ENCODE results near the gene CASP10.

The CASP10 gene

GRCh38 chr2:201261906-201262305 is 79.0 kb downstream of the CASP10 start:
- no peak overlapping the region for H3K27ac ChIP-seq (ENCODE audit: poor library complexity, severe bottlenecking)
- no peak for TF ChIP-seq CTCF (IDR thresholded peaks at IDR 0.05; ENCODE audit: poor library complexity, severe bottlenecking)
- ATAC-seq (ENCODE audit: low read depth), result no peak

GRCh38 chr2:201262718-201263117 is 79.8 kb downstream of the CASP10 start:
- H3K27ac ChIP-seq (ENCODE audit: poor library complexity, severe bottlenecking), result no peak overlapping the region
- H3K4me1 ChIP-seq (ENCODE audit: insufficient read depth, poor library complexity, severe bottlenecking), result peaks cover 31% of the 10 kb centered on the region
- ATAC-seq (ENCODE audit: low read depth) (no peak), DNase-seq (ENCODE audit: low spot score) (no peak)
- TF ChIP-seq CTCF (IDR thresholded peaks at IDR 0.05; ENCODE audit: poor library complexity, severe bottlenecking), result no peak
- no peaks in the 10 kb centered on the region for H3K9me3 ChIP-seq (ENCODE audit: severe bottlenecking)
- H3K4me3 ChIP-seq (ENCODE audit: severe bottlenecking), result no peak overlapping the region
- H3K36me3 ChIP-seq (ENCODE audit: low read depth), result no peaks in the 10 kb centered on the region; the same call in 1 of the 2 replicates
- no peaks in the 10 kb centered on the region for H3K27me3 ChIP-seq (ENCODE audit: insufficient read depth, poor library complexity, severe bottlenecking)

More at GRCh38 chr2:201261906-201262305, 79.0 kb downstream of the CASP10 start:
- no peaks in the 10 kb centered on the region for H3K9me3 ChIP-seq (ENCODE audit: severe bottlenecking)
- peaks cover 31% of the 10 kb centered on the region for H3K4me1 ChIP-seq (ENCODE audit: insufficient read depth, poor library complexity, severe bottlenecking)
- no peaks in the 10 kb centered on the region for H3K27me3 ChIP-seq (ENCODE audit: insufficient read depth, poor library complexity, severe bottlenecking)
- DNase-seq (ENCODE audit: low spot score), result no peak
- H3K4me3 ChIP-seq (ENCODE audit: severe bottlenecking), result no peak overlapping the region
- H3K36me3 ChIP-seq (ENCODE audit: low read depth), result no peaks in the 10 kb centered on the region; the same call in 1 of the 2 replicates

- Histone ChIP-seq H3K27ac (ENCODE audit: poor library complexity, severe bottlenecking) (no peak overlapping the region), H3K27me3 (ENCODE audit: insufficient read depth, poor library complexity, severe bottlenecking) (no peaks in the 10 kb centered on the region), H3K9me3 (ENCODE audit: severe bottlenecking) (no peaks in the 10 kb centered on the region), H3K4me3 (ENCODE audit: severe bottlenecking) (no peak overlapping the region), H3K36me3 (ENCODE audit: low read depth) (no peaks in the 10 kb centered on the region; the same call in 1 of the 2 replicates), H3K4me1 (ENCODE audit: insufficient read depth, poor library complexity, severe bottlenecking) (peaks cover 29% of the 10 kb centered on the region)
- no peak for ATAC-seq (ENCODE audit: low read depth)
- DNase-seq (ENCODE audit: low spot score), result no peak
- TF ChIP-seq CTCF (IDR thresholded peaks at IDR 0.05; ENCODE audit: poor library complexity, severe bottlenecking), result no peak
Observed at GRCh38 chr2:201263779-201264178, 80.8 kb downstream of the CASP10 start.

- ATAC-seq (ENCODE audit: low read depth) (no peak), DNase-seq (ENCODE audit: low spot score) (no peak)
- Histone ChIP-seq H3K27me3 (ENCODE audit: insufficient read depth, poor library complexity, severe bottlenecking) (no peaks in the 10 kb centered on the region), H3K9me3 (ENCODE audit: severe bottlenecking) (no peaks in the 10 kb centered on the region), H3K4me3 (ENCODE audit: severe bottlenecking) (no peak overlapping the region), H3K27ac (ENCODE audit: poor library complexity, severe bottlenecking) (no peak overlapping the region), H3K36me3 (ENCODE audit: low read depth) (peaks cover 6% of the 10 kb centered on the region), H3K4me1 (ENCODE audit: insufficient read depth, poor library complexity, severe bottlenecking) (peaks cover 21% of the 10 kb centered on the region)
- no peak for TF ChIP-seq CTCF (IDR thresholded peaks at IDR 0.05; ENCODE audit: poor library complexity, severe bottlenecking)
Observed at GRCh38 chr2:201264472-201265173, 81.7 kb downstream of the CASP10 start.

GRCh38 chr2:201266629-201267028 is 83.7 kb downstream of the CASP10 start:
- H3K9me3 ChIP-seq (ENCODE audit: severe bottlenecking), result no peaks in the 10 kb centered on the region
- ATAC-seq (ENCODE audit: low read depth), result no peak
- H3K4me1 ChIP-seq (ENCODE audit: insufficient read depth, poor library complexity, severe bottlenecking), result peaks cover 4% of the 10 kb centered on the region
- H3K27me3 ChIP-seq (ENCODE audit: insufficient read depth, poor library complexity, severe bottlenecking), result no peaks in the 10 kb centered on the region
- no peak for DNase-seq (ENCODE audit: low spot score)
- no peak overlapping the region for H3K27ac ChIP-seq (ENCODE audit: poor library complexity, severe bottlenecking)
- H3K4me3 ChIP-seq (ENCODE audit: severe bottlenecking), result no peak overlapping the region
- H3K36me3 ChIP-seq (ENCODE audit: low read depth), result peaks cover 11% of the 10 kb centered on the region
- no peak for TF ChIP-seq CTCF (IDR thresholded peaks at IDR 0.05; ENCODE audit: poor library complexity, severe bottlenecking)

Measured in RWPE2 (cell line).